GM12864 (cell line): Measurements from ENCODE around the gene CFAP74.
A peak's percentile ranks its signal among the peaks of the same experiment; 100 is the strongest.

ENCODE experiments used
- DNase-seq: peaks from one replicate; pipeline ENCODE4 v3.0.0-alpha.2; 2011; ENCODE audit warnings: low read depth
- H3K4me3 ChIP-seq: 2 replicates; pipeline ENCODE4 v1.5.1; 2011; ENCODE audit warnings: mild to moderate bottlenecking, low read depth, low read length, control low read depth
- TF ChIP-seq, protein P1 (sequence below): IDR thresholded peaks from 2 replicates; pipeline ENCODE4 v1.5.1; 2011; ENCODE audit warnings: low read depth, mild to moderate bottlenecking, moderate library complexity, low read length, control low read depth, inconsistent platforms; ENCODE audit errors: missing control alignments

Gene CFAP74

DNA sequence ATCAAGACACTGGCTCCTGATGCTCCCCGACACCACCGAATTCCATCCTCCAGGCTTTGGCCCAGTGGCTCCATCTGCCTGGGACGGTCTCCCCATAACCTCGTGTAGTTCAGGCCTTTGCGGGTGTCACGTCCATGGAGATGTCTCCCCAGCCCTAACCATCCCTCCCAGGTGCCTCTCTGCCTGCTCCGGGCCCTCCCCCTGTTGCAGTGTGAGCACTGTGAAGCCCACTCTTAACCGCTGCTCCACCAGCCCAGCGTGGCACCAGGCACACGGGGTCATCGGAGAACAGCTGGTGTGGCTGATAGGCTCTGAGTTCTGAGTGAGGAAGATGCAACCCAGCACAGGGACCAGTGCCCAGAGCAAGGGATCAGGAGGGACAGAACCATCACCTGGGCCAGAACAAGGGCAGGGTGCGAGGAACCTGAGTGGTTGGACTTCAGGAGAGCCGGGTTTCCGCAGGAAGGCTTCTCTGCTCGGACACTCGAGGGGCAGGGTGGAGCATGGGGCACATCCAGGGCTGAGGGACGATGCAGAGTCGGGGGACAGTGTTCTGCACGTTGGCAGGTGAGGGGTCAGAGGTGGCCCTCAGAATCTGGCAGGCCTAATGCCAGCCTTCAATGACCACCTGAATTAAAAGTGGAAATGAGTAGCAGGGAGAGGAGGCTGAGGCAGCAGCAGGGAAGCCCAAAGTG lies 110.1 kb downstream of the CFAP74 start:
- TF ChIP-seq, protein P1, sequence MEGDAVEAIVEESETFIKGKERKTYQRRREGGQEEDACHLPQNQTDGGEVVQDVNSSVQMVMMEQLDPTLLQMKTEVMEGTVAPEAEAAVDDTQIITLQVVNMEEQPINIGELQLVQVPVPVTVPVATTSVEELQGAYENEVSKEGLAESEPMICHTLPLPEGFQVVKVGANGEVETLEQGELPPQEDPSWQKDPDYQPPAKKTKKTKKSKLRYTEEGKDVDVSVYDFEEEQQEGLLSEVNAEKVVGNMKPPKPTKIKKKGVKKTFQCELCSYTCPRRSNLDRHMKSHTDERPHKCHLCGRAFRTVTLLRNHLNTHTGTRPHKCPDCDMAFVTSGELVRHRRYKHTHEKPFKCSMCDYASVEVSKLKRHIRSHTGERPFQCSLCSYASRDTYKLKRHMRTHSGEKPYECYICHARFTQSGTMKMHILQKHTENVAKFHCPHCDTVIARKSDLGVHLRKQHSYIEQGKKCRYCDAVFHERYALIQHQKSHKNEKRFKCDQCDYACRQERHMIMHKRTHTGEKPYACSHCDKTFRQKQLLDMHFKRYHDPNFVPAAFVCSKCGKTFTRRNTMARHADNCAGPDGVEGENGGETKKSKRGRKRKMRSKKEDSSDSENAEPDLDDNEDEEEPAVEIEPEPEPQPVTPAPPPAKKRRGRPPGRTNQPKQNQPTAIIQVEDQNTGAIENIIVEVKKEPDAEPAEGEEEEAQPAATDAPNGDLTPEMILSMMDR, result no peak
- H3K4me3 ChIP-seq, result no peak overlapping the region
- DNase-seq, result no peak

DNA sequence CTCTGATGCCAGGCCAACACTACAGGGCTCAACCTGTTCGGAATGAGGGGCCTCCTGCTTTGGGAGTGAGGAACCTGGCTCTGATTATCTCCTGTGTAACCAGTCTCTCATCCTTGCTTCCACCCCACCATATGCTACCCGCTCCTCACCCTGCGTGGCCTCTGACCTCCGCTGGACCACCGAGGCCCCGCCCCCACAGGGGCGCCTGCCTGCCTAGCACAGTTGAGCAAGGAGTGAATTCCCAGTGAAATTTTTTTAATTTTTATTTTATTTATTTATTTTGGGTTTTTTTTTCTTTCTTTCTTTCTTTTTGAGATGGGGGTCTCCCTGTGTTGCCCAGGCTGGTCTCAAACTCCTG lies 110.8 kb downstream of the CFAP74 start:
- DNase-seq, result no peak
- TF ChIP-seq, protein P1, result no peak
- no peak overlapping the region; the same call in 1 of the 2 replicates for H3K4me3 ChIP-seq

DNA sequence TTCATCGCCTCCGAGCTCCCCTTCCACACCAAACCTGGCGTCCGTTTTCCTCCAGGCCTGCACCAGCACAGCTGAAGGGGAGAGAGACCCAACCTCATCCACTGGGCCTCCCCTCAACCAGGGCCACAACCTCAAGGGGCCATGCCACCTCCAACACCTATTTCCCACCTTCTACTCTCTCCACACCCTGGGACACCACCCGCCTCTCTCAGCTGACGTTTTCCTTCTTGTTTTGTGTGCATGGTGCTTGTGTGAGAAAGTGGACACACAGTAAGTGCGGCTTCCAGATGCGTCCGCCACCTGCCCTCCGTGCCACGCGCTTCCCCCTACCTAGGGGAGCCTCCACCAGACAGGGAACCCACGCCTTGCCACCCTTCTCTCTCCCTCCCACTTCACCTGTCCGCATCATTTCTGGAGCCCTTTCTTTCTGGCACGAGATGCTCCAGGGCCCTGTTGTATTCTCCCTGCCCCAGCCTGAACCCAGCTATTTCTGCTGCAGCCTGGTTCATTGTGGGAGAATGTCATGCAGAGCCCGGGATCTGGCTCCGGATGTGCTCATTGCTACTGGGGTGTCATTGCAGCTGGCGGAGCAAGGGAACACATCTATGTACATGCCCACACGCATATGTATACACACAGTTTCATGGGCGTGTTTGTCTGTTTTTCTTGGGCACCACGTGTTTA lies 111.4 kb downstream of the CFAP74 start:
- DNase-seq, result no peak
- peak overlapping the region; percentile 72 for H3K4me3 ChIP-seq
- TF ChIP-seq, protein P1, result no peak

DNA sequence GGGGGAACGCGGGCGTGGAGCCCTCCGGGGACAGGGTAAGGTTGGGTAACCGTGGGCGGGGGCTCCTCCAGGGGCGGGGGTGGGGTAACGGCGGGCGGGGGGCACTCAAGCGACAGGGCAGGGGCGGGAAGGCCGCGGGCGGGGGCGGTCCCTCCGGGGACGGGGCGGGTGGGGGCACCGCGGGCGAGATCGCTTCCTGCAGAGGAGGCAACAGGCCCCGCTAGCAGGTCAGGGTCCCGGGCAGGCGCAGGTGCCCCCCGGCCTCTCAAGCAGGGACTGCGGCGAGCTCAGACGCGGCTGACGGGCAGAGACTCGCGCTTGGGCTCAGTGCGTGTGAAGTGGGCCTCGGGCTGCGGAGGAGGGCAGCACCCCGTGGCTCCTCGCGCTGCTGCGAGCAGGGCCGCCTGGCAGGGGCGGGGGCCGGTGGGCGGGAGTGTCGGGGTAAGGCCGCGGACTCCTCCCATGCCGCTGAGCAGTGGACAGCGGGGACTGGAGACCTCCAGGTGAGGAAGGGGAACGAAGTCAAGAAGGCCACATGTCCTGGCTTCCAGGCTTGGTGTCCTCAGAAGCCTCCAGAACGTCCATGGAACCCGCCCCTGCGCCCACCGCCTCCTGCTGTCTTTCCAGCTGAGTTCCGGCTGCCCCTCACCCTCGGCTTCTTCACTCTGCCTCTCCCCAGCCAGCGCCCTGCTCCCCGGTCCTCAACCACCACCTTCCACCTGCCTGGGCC lies 112.1 kb downstream of the CFAP74 start:
- TF ChIP-seq, protein P1, result no peak
- H3K4me3 ChIP-seq, result peak overlapping the region; percentile 72
- DNase-seq, result no peak

DNA sequence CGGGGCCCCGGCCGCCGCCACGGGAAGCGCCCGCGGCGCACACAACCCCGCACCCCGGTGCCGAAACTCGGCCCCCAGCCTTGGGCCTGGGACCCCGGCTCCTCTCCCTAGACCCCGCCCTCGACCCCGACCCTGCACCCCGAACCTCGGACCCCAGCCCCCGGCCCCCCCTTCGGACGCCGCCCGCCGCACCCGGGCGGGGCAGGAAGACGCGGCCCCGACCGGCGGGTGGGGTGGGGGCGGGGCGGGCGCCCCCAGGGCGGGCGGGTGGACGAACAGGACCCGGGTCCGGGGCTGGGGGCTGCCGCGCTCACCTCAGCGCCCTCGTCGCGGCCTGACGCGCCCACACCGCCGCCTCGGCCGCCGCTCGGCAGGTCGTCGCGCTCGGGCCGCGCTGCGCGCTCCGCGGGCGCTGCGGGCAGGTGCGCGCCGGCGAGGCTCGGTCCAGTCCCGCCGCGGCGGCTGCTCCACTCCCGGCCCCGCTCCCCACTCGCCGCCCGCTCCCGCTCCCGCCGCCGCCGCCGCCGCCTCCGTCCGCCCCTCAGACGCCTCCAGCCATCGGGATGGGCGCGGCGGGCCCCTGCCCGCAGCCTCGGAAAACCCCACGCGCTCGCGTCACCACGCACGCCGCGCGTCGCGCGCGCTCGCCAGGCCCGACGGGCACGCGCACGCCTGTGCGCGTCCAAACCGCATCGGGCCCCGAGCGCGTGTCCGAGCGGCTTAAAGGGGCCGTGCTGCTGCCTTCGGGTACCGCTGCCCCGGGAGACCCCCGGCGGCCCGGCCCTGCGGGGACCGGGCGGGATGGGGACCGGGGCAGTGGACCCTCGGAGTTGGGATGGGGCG lies 112.9 kb downstream of the CFAP74 start, which contains the start of gene GNB1:
GNB1 (minus strand) TSS at position 582 of the 843 bp plus-strand sequence. CDS start 65,634 bp downstream, outside the sequence.
- TF ChIP-seq, protein P1, result no peak
- peak within 1 kb of the TSS; percentile 72 for H3K4me3 ChIP-seq
- DNase-seq, result peak; percentile 74

DNA sequence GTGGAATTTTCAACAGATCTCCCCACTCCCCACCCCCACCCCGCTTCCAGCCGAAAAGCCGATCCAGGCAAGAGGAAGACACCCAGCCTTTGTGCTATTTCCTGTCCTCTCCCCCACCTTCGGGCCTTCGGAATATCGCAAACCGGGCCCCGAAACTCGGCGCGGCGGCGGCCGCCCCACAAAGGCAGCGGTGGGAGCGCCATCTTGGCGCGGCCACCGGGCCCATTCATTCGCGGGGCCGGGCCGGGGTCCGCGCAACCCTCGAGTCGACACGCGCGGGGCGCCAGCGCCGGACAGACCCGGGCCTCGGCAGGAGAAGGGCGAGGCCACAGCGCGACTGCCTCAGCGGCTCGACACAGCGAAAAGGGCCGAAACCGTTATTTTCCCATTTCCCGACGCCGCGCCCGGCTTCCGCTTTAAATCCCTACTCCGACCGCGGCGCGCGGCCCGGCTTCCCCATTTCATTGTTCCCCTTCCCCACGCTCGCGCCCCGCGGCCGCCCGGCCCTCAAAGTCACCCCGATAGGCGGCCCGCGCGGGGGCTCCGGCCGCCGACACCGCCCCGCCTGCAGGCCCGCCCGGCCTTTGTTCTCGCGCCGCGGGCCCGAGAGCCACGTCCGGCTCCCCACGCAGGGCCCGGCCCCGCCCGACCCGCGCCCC lies 113.6 kb downstream of the CFAP74 start:
- TF ChIP-seq, protein P1, result no peak

More for the DNA sequence above, 113.6 kb downstream of the CFAP74 start:
- no peak for DNase-seq
- peak overlapping the region; percentile 72 for H3K4me3 ChIP-seq
